NCI-H82 treated with DMSO at 0.1 percent for 48 hours (cell line): Measurements from ENCODE around the gene APOF.
"Not testable (repeated sequence)": the region's sequence is repeated elsewhere in the genome, so short reads cannot be mapped to it uniquely, and the experiment has no call there.

Source experiments
- DNase-seq: peaks from one replicate; lab custom pipeline; 2025; ENCODE audit not compliant: unreplicated experiment; lab: John Stamatoyannopoulos, UW

APOF gene, protein sequence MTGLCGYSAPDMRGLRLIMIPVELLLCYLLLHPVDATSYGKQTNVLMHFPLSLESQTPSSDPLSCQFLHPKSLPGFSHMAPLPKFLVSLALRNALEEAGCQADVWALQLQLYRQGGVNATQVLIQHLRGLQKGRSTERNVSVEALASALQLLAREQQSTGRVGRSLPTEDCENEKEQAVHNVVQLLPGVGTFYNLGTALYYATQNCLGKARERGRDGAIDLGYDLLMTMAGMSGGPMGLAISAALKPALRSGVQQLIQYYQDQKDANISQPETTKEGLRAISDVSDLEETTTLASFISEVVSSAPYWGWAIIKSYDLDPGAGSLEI

DNA sequence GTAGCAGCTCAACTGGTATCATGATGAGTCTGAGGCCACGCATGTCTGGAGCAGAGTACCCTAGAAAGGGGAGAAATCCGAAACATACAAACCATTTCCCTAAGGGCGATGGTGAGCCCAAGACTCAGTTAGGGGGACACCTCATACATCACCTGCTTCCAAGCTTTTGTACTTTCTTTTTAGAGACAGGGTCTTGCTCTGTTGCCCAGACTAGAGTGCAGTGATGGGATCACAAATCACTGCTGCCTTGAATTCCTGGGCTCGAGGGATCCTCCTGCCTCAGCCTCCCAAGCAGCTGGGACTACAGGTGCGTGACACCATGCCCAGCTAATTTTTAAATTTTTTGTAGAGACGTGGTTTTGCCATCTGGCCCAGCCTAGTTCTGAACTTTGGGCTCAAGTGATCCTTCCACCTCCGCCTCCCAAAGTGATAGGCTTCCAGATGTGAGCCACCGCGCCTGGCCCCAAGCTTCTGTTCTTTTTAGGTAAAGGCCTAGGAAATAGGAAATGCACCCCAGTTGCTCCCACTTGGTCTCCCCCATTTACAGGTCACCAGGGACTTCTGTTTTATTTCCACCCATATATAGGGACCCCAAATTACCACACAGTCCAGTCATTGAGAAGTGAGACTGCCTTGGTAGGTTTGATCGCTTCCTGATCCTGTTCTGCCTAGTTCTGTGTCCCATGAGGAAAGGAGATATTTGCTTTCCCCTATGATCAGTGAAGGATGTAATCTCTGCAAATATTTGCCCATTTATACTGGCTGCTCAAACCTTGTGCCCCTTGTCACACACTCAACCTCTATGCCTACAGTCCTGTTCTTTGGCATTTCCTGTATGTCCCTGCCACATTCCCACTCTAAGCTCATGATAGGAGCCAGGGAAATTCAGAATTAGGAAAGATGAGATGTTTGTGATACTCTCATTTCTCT is at the start of gene APOF:
Gene APOF (minus strand): TSS at position 728 of the 930 bp plus-strand sequence. CDS start 112 bp downstream, at position 616.
- DNase-seq: no peak

DNA sequence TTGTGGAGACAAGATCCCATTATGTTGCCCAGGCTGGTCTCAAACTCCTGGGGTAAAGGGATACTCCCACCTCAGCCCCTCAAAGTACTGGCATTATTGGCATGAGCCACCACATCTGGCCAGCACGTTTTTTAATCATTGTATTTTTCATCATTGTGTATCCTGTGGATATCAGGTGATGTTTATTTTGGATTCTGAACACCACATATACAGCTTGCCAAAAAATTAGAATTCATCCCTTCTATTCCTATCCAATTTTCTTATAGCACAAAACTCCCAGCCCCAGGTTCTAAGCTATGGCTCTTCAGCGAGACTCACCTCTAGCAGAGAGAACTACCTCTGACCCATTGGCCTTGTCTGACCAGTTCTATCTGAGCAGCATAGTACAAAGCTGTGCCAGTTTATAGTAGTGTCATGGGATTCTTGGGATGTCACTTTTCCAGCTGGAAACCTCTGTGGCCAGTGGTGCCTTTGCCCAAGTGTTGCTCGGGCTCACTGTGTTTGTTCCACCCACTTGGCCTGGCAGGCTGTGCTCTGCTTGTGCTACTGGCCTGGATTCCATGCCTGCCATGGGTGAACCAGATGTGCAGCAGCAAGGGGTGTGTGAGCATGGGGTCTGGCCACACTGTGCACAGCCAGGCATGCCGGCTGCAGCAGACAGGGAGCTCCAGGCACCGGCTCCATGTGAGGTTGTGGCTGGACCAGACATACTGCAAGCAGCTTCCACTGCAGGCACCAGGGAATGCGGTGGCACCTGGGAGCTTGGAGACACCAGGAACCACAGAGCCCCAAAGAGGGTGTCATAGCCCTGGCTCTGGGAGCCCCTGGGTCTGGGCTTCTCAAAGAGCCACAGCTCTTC is 49.4 kb upstream of the APOF start:
- DNase-seq: no peak

DNA sequence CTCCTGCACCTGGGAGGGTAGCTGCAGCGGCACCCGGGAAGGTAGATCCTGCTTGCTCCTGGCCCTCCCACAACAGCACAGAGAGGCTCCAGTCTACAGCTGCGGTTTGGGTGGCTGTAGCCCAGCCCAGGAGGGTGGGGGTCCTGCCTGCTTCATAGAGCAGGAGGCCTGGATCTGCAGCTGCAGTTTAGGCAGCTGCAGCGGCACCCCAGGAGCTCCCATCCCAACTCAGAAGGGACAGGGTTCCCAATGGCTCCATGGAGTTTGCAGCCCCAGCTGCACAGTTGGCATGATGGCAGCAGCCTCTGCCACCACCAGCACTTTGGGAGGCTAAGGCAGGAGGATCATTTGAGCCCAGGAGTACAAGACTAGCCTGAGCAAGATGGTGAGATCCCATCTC is 48.1 kb upstream of the APOF start:
- DNase-seq: no peak

DNA sequence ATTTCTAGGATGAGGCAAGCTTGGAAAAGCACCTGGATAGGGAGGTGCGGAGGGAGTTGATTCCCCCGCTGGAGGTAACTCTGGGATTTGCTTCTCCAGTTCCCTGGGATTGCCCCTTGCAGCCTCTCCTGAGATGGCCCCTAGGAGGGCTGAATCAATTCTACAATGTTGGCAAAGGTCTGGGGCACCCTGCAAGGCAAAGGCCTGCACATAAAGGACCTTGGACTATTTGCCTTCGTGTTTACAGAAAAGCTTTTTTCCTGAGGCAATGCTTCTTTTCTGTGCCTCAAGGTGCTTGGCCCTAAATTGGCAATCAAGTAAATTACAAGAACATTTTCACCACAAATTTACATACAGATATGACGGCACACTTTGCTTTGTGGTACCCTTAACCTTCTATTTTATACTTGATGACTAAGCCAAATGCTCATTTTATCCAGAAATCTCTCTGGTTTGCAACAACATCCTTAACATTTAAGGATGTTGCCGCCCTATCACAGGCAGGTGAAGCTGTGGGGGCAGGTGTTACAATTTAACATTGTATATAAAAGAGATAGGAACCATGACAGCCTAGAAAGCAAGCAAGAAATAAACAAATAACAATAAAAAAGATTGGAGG is 46.3 kb upstream of the APOF start:
- no peak for DNase-seq

DNA sequence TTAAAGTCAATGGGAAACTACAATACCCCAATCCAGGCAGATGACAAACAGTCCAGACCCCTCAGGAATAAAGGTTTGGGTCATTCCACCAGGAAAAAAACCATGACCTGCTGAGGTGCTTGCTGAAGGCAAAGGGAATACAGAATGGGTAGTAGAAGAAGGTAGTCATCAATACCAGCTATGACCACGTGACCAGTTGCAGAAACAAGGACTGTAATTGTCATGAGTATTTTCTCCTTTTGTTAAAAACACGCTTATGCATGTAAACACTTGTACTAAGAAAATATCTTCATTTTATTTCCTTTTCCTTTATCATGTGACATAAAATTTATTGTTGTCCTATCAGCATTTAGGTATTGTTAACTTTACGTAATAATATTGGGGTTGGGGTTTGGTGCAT is 41.6 kb upstream of the APOF start:
- not testable (repeated sequence) for DNase-seq

DNA sequence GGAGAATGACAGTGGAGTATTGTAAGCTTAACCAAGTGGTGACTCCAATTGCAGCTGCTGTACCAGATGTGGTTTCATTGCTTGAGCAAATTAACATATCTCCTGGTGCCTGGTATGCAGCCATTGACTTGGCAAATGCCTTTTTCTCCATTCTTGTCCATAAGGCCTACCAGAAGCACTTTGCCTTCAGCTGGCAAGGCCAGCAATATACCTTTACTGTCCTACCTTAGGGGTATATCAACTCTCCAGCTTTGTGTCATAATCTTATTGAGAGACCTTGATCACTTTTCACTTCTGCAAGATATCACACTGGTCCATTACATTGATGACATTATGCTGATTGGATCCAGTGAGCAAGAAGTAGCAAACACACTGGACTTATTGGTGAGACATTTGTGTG is 39.0 kb upstream of the APOF start:
- not testable (repeated sequence) for DNase-seq

DNA sequence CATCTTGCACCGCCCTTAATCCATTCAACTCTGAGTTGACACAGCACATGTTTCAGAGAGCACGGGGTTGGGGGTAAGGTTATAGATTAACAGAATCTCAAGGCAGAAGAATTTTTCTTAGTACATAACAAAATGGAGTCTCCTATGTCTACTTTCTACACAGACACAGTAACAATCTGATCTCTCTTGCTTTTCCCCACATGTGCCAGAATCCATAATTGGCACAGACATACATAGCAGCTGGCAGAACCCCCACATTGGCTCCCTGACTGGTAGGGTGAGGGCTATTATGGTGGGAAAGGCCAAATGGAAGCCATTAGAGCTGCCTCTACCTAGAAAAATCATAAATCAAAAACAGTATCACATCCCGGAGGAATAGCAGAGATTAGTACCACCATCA is 38.5 kb upstream of the APOF start:
- DNase-seq: not testable (repeated sequence)

DNA sequence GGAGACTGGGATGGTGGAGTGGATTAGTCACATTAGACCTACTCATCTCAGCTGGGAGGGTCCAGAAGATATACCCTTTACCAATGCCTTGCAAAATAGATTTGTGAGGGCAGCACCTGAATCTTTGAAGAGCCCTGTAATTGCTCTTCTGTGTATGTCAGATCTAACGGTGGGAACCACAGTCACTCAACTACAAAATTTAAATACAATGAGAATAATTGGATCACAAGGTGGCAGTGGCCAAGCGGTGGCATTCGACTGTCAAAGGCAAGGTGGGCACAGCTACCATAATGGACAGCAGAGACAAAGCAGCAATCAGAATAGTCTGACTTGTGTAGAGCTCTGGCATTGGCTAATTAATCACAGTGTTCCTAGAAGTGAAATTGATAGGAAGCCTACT is 36.8 kb upstream of the APOF start:
- not testable (repeated sequence) for DNase-seq

DNA sequence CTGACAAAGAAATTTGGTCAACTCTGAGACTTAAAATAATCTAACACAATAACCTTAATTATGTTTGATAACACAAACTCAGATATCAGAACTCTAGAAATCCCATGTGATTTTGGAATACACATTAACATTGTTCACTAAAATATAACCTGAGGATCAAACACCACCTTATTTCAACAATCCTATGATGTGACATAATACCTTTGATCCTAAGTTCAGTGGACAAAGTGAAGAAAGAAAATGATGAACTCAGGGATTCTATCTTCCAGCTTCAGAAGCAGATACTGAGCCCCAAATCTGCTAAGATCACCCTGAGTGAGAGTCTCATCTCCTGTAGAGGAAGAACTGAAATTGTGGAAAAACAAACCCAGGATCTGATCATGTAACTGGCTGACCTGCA is 35.7 kb upstream of the APOF start:
- no peak for DNase-seq

DNA sequence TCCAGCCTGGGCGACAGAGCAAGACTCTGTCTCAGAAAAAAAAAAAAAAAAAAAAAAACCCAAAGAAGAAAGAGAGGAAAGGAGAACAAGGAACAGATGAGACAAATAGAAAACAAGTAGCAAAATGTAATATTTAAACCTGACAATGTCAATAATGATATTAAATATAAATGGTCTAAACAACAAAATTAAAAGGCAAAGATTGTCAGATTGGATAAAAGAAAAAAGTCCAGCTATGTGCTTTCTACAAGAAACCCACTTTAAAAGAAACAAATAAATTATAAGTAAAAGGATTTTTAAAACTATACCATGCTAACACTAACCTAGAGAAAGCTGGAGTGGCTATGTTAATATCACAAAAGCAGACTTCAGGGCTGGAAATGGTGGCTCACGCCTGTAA is 29.7 kb upstream of the APOF start:
- no peak for DNase-seq

DNA sequence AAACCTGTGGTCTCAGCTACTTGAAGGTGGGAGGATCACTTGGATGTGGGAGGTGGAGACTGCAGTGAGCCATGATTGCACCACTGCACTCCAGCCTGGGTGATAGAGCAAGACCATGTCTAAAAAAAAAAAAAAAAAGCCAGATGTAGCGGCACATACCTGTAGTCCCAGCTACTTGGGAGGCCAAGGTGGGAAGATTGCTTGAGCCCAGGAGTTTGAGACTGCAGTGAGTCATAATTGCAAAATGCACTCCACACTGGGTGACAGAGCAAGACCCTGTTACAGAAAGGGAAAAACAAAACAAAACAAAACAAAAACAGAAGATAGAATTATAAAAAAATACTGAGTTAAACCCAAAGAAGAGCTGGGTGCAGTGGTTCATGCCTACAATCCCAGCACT is 29.1 kb upstream of the APOF start:
- DNase-seq: no peak

DNA sequence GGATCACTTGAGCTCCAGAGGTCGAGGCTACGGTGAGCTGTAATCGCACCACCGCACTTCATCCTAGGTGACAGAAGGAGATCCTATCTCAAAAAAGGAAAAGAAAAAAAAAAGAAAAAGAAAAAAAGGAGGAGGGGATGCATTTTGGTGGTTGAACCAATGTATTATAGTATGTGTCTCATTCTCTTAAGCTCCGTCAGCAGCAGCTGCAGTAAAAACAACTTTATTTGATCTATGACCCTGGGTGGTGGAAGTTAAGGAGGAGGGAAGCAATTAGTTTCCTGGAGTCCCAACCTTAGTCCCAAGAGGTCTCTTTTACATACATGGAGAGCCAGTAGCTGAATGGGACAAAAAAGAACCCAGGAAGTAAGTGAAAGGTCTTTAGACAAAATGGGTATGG is 26.8 kb upstream of the APOF start:
- DNase-seq: no peak

DNA sequence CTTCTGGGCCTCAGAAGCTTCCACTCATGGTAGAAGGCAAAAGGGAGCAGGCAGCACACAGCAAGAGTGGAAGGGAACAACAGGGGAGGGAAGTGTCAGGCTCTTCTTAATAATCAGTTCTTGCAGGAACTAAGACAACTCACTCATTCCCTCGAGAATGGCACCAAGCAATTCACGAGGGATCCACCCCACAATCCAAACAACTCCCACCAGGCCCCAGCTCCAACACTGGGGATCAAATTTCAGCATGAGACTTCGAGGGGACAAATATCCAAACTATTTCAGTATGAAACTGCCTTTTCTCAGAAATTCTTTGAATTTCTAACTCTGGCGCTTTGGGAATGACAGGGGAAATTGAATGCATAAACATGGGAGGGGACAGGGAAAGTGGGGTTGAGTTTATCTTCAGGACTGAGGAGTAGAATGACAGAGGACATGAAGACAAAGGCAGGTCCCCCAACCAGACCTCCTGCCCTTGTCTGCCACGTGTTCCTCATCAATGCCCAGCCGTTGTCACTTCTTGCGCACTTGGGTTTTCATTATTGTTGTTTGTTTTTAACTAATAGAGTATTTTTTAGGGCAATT is 24.6 kb upstream of the APOF start:
- no peak for DNase-seq

DNA sequence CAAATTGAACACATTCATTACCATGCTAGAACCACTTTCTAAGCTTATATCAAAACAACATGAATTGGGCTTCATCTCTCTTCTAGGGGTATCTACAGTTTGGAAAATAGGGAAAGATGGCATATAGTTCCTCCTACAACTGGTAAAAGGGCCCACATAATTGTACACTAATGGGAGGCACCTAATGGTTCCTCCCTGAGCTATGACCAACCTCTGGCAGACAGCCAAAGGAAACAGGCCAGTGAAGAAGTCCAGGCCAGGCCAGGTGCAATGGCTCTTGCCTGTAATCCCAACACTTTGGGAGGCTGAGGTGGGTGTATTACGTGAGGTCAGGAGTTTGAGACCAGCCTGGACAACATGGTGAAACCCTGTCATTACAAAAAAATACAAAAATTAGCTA is 23.2 kb upstream of the APOF start:
- no peak for DNase-seq

DNA sequence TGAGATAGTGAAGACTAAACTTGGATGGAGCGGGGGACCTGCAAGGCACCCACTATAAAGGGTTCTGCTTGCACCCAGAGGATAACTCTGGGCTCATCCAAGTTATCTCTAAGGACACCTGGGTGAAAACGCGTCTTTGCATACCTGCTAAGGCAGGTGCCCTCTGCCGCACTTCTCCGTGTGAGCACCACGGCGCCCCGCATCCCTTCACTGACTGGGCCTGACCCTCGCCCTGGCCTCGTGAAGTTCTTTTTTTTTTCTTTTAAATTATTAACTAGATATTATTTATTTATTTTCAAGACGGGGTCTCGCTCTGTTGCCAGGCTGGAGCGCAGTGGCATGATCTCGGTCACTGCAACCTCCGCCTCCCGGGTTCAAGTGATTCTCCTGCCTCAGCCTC is 20.0 kb upstream of the APOF start:
- no peak for DNase-seq

DNA sequence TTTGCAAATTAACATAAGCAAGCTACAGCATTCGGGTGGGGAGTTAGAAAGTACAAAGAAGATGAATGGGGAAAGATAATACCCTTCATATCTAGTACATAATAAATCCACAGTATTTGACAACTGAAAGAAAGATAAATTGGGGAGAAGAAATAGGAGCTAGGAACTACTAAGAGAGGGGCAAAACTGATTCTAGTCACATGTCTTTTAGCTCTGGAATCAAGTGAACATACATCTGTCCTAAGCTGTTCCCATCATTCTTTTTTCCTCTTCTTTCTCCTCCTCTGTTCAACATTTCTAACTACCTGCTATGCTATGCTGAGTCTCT is 15.3 kb upstream of the APOF start:
- no peak for DNase-seq

DNA sequence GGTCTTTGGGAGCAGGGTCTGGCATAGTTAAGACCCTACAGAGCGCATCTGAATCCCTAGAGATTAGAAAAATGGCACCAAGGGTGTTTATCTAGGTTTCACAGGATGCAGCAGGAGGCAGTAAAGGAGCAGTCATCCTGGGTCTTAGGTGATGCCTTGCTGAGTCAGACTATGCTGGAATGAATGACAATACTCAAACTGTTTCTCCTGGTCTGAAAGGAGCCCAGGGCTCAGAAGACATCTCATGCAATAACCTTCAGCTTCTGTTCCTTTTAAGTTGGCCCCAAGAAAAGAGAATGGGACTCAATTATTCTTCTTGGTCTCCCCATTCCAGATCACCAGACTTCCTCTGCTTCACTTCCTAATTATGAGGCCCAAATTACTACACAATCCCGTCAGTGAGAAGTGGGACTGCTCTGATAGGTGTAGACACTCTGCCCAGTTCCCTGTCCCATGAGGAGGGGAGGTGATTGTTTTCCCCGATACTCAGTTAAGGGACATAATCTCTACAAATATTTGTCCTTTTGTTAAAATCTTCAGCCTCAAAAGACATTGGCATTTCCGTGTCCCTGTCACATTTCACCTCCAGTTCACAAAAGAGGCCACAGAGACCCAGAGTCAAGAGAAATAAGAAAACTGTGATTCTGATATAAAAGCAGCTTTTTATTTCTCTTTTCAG is 14.8 kb upstream of the APOF start:
- DNase-seq: no peak

DNA sequence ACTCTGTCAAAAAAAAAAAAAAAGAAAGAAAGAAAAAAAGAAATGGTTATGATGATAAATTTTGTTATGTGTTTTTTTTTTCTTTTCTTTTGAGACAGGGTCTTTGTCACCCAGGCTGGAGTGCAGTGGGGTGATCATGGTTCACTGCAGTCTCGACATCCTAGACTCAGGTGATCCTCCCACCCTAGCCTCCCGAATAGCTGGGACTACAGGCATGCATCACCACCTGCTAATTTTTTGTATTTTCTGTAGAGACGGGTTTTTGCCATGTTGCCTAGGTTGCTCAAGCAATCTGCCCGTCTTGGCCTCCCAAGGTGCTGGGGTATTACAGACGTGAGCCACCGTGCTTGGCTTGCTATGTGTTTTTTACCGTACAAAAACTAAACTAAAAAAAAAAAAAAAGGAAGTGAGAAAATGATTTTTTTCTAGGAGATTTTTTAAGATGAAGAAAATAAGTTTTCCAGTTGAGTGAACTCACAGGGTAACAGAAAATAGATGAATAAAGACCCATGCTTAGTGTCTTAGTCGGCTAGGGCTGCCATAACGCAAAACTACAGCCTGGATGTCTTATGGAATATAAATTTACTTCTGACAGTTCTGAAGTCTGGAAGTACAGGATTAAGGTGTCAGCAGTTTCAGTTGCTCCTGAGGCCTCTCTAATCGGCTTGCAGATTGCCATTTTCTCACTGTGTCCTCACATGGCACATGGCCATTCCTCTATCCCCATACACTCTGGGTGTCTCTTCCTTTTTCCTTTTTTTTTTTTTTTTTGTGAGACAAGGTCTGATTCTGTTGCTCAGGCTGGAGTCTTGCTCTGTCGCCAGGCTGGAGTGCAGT is 13.2 kb upstream of the APOF start:
- DNase-seq: peak; percentile 59
